HG02571 (cell line): ENCODE data around the gene KARS1.

Experiments used
- ATAC-seq: cut with Tn5 transposase; IDR thresholded peaks from one replicate; pipeline ENCODE4 v1.9.1; 2021; ENCODE audit warnings: mild to moderate bottlenecking, moderate library complexity; ENCODE audit not compliant: unreplicated experiment

KARS1 gene

DNA sequence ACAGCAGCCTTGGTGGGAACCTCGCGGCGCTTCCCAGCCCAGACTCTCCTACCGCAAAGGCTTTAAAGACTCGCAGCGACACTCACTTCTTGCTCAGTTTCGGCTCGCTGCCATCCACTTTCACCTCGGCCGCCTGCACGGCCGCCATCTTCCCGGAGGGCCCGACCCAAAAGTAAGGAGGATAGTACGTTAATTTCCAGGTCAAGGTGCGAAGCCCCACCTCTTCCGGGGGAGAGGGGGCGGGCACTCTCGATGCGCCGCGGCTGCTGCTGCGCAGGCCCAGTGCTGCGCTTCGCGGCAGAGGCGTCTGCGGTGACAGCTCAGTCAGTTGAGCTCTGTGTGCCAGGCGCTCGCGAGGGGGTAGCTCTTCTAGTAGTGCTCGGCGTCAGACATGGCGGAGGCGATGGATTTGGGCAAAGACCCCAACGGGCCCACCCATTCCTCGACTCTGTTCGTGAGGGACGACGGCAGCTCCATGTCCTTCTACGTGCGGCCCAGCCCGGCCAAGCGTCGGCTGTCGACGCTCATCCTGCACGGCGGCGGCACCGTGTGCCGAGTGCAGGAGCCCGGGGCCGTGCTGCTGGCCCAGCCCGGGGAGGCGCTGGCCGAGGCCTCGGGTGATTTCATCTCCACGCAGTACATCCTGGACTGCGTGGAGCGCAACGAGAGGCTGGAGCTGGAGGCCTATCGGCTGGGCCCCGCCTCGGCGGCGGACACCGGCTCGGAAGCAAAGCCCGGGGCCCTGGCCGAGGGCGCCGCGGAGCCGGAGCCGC is at the start of gene KARS1, which contains the start of gene TERF2IP:
Gene KARS1, minus strand, starts transcription at position 174 of the 773 bp plus-strand sequence. Its CDS starts 26 bp downstream, at position 148.
Gene TERF2IP, plus strand, starts transcription at position 282 of the 773 bp plus-strand sequence. Its CDS starts 110 bp downstream, at position 392.
- ATAC-seq: peak; percentile 82

DNA sequence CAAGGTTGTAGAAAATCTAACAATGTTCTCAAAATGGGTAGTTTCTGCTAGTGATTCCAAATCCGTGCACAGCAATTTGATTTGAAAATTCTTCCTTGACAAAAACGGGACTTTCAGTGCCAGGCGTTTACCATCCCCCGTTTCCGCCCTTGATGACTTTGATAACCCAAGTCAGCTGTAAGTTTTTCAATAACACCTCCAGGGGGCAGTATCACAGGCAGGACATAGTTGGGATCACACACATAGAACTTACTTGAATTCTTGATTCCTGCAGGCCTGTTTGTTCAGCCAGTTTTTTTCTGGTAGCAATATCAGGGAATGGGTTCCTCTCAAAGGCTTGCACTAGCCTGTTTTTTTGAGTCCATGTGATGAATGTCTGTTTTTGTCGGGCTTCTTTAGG is 48.2 kb upstream of the KARS1 start:
- no peak for ATAC-seq

DNA sequence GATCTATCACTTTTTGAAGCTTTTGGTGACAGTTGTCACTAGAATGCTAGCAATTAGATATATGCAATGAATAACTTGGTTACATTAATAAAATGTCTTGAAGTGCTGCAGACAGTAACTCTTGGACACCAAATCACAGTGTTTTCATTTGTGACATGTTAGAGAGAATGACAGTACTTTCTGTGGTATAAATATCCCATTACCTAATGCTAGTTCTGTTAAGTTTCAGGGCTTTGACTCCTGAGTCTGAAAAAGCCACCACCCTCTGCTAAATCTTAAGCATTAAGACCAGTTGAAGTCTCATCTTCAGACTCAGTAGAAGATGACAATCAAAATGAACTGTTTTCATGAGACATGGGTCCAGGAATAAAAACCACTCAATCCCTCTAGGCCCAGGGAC is 39.9 kb upstream of the KARS1 start:
- ATAC-seq: no peak

DNA sequence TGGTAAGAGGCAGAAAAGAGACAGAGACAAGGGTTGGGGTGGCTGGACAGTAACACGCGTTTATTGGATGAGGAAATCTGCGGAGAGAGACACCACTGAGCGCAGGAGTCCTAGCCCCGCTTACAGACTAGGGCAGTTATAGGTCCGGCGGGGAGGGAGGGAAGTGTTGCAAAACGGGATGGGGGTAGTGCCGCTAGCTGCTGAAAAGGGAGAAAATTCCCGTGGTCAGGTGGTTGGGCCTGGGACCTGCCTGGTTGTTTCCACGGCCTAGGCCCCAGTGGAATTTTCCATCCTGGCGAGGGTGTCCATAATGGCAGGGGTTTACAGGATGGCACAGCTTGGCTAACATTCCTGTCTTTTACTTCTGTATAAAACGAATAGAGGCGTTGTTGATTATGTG is 34.8 kb upstream of the KARS1 start:
- ATAC-seq: no peak

DNA sequence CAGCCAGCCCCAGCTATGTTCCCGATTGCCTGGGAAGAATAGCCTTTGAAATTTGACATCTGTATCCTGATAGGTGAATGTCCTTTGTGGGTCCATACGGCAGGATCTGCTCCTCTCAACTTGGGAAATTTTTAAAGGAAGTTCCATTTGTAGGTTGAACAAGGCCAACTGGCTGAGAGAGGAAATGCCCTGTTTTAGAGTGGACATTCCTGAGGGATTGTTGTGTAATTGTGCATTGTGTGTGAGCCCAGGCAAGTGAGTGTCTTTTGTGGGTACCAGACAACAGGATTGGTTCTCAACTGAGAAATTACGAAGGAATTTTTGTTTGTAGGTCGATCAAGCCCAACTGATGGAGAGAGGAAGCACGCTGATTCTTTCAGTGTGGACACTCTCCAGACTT is 31.9 kb upstream of the KARS1 start:
- ATAC-seq: no peak

DNA sequence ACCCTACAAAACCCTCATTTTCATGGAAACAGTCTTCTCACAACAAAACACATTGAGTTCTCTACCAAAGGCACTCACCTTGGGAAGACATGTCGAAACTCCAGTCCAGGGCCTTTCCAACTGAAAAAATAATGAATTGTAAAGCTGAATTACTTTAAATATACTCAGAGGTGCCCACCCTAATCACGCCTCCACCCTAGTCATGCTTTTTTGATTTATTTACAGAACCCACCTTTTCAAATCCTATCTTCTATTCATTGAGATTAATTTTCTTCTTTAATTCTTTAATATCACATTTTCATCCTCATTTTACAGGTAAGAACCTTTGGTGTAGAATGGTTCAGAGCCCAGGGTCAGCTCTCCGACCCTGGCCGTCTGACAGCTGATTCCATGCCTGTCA is 29.4 kb upstream of the KARS1 start, which contains the start of gene CPHXL2:
Gene CPHXL2, minus strand, starts transcription at position 101 of the 400 bp plus-strand sequence. Its CDS starts 10 bp downstream, at position 91.
- ATAC-seq: no peak

DNA sequence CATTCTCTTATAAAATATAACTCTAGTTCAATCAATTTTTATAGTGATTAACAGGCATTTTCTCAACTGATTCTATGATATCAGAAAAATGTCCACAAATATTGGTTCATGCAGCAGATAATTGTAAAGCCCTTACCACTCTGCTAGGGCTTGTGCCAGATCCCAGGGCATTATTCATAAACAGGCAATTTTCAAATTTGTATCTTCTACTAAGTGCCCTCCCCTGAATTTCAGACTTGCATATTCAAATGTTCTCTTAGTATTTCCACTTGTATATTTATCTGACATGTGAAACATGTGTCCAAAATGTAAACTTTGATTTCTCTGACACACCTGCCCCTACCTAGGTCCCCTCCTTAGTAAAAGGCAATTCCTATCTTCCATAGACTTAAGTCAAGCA is 20.0 kb upstream of the KARS1 start:
- no peak for ATAC-seq

DNA sequence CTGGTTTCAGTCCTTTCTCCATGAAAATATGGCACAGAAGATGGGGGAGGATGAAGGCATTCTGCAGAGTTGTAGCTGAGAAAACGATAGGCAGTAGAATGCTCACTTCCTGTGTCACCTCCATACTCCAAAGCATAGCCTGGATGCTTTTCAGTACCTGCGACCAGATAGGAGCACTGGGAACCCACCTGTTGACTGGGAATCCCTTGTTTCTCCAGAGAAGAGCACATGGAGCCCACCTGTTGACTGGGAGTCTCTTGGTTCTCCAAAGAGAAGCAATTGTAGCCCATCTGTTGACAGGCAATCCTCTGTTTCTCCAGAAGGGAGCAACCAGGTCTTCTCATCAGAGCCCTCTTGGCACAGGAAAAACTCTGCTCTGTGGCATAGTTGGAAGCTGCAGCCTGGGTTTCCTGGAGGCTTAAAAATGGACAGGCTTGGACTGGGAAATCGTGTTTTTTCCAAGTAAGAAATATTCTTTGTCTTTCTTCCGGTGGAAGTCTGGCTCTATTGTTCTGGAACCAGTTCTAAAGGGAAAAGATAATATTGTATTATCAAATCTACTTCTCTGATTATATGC is 13.3 kb upstream of the KARS1 start:
- ATAC-seq: no peak

DNA sequence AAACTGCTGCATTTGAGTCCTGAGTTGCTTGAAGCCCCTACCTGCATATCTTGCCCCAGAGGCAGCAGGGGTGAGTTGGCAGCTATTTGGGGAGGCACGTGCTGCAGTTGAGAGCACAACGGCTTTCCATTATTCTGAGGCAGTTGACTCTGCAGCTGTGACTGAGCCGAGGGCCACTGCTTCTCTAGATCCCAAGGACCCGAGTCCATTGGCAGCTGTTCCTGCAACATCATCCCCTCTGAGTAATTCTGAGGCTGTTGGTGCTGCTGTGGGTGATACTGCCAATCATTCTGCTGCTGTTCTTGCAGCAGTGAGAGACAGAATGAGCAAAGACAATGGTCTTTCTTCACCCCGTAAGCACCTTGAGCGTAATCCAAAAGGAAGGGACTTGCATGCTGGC is 12.9 kb upstream of the KARS1 start:
- no peak for ATAC-seq

DNA sequence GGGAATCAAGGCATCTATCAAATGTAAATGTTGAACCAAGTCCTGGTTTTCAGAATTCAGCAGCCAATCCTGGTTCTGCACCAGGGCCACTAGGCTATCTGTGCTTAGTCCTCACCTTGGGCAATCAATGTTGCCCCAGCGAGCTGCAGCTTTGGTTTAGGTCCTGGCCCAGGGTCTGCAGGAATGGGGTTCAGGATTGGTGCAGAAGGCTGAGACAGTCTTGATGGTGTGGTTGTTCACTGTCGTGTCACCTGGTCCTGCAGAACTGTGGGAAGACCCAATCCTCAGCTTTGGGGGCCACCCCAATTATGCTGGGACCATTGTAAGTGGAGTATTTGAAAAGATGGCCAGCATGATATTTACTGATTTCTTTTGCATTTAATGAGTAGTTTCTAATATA is 10.7 kb upstream of the KARS1 start:
- no peak for ATAC-seq

DNA sequence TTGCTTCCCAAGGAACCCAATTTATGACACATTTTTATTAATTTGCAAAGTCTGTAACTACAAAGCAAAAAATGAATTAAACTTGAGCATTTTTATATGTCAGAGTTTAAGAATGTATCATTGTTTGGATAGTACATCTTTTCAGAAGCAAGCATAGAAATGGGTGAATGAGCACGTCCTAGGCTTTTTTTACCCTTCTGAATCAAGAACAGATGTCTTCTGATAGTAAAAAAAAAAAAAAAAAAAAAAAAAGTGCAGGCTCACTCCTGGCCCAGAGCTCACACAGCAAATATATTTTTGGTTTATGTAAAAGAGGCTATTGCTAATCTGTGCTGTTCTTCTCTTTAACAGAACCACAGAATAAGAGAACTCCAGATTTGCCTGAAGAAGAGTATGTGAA is 6.5 kb upstream of the KARS1 start:
- ATAC-seq: no peak

DNA sequence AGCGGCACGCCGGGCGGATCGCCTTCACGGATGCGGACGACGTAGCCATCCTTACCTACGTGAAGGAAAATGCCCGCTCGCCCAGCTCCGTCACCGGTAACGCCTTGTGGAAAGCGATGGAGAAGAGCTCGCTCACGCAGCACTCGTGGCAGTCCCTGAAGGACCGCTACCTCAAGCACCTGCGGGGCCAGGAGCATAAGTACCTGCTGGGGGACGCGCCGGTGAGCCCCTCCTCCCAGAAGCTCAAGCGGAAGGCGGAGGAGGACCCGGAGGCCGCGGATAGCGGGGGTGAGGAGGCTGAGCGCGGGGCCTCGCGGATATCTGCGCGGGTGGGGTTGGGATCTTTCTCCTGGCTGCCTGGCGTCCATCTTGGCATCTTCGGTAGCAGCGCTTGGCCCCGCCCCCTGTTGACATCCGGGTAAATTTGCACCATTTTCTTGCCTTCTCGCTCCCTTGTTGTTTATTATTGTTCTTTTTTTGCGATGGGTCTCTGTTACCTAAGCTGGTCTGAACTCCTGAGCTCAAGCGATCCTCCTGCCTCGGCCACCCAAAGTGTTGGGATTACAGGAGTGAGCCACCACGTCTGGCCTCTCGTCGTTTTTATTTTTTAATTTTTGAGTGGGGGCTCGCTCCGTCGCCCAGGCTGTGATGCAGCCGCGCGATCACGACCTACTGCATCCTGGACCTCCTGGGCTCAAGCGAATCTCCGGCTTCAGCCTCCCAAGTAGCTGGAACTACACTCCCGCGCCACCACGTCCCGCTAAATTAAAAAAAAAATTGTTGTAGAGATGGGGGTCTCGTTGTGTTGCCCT is 1.0 kb upstream of the KARS1 start:
- ATAC-seq: peak; percentile 39

DNA sequence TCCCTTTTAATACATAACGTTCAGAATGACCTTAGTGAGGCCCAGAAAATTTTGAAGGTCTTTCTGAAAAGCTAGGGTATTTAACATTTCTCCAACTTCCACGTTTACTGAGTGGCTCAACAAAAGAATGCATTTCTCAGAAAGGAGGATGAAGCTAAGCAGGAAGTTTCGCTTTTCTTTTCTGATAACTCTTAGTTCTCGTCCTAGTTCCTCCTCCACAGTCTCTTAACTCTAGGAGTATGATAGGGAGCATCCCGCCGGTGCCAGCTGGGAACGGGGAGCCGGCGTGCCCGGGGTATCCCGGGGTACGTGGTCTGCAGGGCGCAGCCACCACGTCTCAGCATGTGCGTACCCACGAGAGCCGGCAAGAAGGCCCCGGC is 363 bp downstream of the KARS1 start:
- peak; percentile 15 for ATAC-seq

DNA sequence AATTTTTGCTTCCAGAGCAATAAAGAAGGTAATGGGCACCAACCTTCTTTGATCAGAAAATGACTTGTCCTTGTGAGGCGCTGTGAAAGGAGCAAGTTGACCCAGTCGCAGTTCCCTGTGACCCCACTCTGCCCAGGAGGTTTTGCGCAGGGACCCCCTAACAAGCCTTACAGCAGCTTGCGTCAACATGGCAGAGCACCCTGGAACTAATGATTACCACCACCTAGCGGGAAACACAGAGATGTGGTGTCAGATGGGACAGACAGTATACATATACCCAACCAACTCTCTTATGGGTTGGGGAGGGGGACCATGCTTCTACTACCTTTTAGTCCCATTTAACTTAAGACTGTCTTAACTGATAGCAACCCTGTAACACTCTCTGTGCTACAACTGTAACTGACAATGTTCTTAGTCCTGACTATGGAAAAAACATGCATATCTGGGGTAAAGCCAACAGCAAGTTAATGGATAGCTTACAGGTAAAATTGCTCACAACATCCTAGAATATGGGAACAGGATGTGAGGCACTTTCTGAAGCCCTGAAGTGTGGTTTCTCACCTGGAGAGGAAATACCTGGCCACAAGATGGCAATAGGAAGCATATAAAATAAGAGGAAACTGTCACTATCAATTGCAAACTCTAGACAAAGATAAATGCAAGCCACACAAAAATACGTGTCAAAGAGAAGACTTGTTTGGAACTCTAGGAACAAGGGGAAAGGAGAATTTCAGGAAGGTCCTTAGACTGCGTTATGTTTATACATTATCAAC is 3.0 kb downstream of the KARS1 start:
- no peak for ATAC-seq

DNA sequence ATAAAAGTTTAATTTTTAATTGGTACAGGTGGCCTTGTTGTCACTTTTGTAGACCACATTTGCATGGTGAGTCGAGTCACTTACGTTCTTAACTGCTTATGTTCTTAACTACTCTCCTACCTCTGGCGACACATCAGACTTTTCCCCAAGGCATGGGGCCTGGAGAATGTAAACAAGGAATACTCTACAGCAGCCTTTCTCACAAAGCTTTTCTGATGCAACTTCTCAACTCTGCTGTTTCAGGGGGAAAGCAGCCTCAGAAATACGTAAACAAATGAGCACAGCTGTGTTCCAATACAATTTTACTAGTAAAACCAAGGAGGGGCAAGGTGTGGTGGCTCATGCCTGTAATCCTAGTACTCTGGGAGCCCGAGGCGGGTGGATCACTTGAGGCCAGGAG is 6.9 kb downstream of the KARS1 start:
- no peak for ATAC-seq

DNA sequence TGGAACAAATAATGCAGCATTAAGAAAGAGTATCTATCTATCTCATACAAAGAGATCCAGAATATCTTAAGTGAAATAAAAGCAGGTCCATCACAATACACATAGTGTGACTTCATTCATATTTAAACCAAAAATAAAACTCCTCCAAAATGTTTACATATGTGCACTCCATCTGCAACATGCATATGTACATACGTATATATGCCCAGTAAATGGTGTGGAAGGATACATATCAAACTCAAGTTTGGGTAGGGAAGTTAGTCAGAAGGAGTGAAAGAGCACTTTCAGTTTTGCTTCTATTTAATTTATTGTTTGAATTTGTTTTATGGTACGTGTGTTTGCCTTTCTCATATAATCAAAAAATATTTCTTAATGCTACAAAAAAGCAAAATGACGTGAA is 12.4 kb downstream of the KARS1 start:
- ATAC-seq: no peak

DNA sequence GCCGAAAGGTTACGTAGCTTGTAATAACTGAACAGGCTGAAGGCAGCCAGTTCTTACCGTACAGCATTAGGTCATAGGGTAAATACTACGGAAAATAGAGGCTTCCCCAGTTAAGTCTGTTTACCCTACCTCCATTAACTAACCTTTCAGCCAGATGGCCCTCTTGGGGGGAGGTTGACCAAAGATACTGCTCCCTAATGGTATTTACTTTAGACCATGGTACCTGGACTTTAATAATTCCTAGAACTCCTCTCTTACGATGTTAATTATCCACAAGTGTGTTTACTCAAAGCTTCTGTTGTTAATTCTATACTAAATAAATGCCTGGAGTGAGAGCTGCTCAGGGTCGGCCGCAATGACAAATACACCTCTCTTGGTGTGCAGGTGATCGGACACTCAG is 14.6 kb downstream of the KARS1 start:
- ATAC-seq: no peak

DNA sequence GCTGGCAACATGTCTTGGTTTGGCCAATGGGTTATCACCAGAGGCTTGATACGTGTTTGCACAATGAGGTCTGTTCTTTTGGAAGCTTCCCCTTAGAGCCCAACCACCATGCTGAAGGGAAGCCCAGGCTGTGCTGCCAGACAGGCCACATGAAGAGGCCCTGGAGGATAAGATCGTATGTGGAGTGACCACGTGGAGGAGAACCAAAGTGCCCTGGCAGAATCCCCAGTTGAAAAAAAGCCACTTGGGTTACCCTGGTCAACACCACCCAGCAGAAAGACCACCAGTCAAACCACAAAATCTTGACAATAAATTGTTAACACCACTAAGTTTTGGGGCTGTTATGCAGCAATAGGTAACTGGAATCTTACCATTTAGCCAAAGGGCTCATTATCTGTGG is 17.4 kb downstream of the KARS1 start:
- no peak for ATAC-seq

DNA sequence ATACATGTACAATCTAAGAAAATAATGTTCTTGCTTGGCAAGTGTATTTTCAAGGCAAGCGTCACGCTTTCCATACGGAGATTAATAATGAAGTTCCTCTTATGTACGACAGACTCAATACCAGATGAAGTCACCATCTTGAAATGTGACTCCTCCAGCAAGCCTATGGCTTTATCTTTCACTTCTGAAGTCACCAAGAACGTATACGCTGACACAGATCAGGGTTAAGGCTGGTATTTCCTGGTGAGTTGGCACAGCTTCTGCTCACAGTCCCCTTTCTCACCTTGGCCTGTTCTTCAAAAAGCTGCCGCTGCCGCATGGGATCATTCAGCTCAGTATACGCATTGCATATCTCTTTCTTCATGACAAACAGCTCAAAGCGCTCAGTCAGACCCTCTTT is 18.3 kb downstream of the KARS1 start:
- ATAC-seq: no peak

DNA sequence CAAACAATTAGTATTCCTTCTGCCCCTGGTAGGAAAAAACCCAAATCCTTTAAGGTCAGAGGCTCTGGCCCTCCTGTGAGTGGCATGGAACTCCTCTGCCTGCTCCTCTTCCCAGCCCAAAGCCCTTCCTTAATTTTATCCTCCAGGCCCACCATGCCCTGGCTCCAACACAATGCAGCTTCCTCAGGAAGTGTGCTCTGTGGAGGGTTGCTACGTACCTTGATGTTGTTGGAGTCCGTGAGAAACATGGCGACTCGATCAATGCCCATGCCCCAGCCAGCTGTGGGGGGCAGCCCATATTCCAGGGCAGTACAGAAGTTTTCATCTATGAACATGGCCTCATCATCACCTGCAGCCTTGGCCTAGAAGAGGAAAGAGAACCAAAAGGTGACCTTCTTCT is 19.1 kb downstream of the KARS1 start:
- no peak for ATAC-seq

DNA sequence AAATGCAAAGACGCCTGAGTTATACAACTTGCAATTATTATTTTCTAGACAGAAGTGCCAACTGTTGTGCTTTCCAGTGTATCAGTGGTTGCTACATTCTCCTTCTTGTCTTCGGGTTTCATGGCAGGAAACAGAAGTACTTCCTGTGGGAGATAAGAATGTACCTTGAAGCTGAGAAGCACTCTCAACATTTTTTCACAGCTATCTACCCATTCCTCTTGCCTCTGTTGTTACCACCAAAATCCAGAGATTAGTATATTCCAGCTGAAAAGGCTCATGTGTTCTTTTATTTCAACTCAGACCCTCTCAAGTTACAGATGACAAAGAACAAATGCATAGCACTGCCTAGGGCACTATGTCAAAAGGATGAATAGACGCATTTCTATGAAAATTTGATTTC is 19.6 kb downstream of the KARS1 start:
- ATAC-seq: no peak
